ENCODE results near the gene IFNA6.
A peak's percentile ranks its signal among the peaks of the same experiment; 100 is the strongest.

The IFNA6 gene

DNA sequence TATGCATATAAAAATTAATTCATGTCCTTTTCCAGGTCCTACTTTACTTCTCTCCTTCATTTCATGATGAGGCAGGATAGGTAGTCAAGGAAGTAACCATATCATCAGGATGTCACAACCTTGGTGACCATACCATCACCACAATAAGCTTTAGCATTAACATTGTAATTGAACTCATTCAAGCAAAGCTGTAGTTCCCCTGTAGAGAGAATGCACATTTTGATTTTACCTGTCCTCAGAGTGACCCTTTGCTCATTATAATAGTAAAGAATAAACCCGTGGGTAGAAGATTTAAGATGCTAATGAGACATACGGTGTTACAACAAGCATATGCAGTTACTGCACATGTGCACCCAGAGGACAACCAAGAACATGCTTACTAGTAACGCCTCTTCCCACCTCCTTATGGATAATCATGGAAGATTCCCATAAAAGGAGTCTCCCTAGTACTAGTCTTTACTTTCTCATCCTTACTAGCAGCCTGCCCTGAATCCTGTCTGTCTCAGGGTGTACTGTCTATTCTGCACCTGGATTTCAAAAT is 2.2 kb downstream of the IFNA6 start:
- in situ Hi-C loops (cut with MboI; ENCODE audit: low sequenced_read_pairs, unreplicated experiment): no loop called here
- DNase-seq (ENCODE audit: low spot score): no peak
- TF ChIP-seq, protein P1, sequence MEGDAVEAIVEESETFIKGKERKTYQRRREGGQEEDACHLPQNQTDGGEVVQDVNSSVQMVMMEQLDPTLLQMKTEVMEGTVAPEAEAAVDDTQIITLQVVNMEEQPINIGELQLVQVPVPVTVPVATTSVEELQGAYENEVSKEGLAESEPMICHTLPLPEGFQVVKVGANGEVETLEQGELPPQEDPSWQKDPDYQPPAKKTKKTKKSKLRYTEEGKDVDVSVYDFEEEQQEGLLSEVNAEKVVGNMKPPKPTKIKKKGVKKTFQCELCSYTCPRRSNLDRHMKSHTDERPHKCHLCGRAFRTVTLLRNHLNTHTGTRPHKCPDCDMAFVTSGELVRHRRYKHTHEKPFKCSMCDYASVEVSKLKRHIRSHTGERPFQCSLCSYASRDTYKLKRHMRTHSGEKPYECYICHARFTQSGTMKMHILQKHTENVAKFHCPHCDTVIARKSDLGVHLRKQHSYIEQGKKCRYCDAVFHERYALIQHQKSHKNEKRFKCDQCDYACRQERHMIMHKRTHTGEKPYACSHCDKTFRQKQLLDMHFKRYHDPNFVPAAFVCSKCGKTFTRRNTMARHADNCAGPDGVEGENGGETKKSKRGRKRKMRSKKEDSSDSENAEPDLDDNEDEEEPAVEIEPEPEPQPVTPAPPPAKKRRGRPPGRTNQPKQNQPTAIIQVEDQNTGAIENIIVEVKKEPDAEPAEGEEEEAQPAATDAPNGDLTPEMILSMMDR (IDR thresholded peaks at IDR 0.05; ENCODE audit: borderline replicate concordance, control extremely low read depth, extremely low read depth, insufficient read depth, missing control alignments): no peak

DNA sequence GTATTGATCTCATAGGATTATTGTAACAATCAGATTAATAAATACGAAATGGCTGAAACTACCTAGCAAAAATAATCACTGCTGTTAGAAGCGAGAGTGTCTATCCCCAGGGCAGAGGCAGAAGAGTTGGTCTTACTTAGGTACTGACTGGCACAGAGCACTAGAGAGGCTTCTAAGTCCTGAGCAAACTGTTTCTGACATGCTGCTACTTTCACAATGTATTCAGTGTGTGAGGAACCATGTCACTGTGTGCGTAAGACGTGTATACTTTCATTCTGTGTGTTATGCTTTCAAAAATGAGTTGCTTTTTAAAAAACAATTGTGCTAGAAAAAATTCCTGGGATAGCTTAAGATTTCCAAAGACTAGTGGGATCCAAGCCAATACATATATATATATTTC is 10.0 kb downstream of the IFNA6 start:
- in situ Hi-C loops (cut with MboI; ENCODE audit: low sequenced_read_pairs, unreplicated experiment): no loop called here
- no peak for DNase-seq (ENCODE audit: low spot score)
- TF ChIP-seq, protein P1 (IDR thresholded peaks at IDR 0.05; ENCODE audit: borderline replicate concordance, control extremely low read depth, extremely low read depth, insufficient read depth, missing control alignments): no peak

DNA sequence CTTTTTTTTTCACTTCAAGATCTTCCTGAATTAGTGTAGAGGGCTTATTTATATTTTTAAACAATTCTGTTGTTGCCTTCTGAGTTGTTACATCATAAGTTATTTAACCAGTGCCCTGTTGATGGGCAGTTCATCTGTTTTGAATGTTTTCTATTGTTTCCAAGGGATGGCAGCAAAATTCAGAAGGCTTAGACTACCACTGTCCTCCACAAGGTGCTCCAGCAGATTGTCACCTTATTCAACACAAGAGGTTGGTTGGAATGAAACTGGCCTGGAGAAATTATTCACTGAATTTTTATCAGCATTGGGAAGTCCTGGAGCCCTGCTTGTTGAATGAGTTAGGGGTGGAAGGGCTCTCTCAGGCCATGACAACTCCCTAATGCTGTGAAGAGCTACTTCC is 14.2 kb downstream of the IFNA6 start:
- no peak for DNase-seq (ENCODE audit: low spot score)
- TF ChIP-seq, protein P1 (IDR thresholded peaks at IDR 0.05; ENCODE audit: borderline replicate concordance, control extremely low read depth, extremely low read depth, insufficient read depth, missing control alignments): no peak
- in situ Hi-C loops (cut with MboI; ENCODE audit: low sequenced_read_pairs, unreplicated experiment): no loop called here

DNA sequence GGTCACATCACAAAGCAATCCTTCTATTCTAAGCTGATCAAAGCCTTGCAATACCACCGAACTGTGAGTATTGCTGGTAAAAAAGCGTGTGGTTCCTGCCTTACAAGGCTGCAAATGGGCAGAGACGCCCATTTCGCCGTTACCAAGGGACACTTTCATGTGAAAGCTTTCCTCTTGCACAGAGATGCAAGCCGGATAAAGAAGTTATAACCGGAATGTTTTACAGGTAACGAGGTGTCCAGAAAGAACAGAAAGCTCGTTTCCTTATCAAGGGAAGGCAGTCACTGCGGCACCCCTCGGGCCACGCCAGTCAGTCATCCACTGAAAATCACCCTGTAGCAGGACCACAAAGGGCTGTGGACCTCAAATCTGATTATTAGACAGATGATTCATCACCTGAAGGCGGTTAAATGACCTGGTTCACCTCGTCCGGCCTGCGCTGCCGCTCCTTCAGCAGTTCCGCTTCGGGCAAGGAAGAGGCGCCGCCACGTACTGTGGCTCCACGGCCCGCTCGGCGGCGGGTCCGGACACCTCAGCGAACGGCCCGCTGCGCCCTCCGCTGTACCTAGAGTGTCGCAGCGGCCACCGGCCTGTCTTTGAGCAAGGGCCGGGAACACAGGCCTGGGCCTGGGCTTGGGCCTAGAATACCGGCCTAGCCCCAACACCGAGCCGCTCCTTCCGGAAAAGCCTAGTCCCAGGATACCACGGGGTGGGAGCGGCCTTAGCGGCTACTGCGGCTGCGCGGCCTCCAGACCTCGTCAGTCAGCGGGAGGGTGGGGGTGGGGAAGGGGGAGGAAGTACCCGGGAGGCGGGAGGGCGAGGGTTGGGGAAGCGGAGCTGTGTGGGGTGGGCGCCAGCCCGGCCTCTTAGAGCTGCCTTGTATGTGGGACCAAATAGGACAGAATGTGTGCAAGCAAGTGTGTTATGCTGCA is 15.7 kb downstream of the IFNA6 start, which contains the start of gene KLHL9:
Gene KLHL9, minus strand, starts transcription at position 704 of the 932 bp plus-strand sequence. Its CDS starts 545 bp downstream, at position 159.
- peak; percentile 93 for DNase-seq (ENCODE audit: low spot score)
- TF ChIP-seq, protein P1 (IDR thresholded peaks at IDR 0.05; ENCODE audit: borderline replicate concordance, control extremely low read depth, extremely low read depth, insufficient read depth, missing control alignments): no peak
- in situ Hi-C loops (cut with MboI; ENCODE audit: low sequenced_read_pairs, unreplicated experiment): no loop called here

DNA sequence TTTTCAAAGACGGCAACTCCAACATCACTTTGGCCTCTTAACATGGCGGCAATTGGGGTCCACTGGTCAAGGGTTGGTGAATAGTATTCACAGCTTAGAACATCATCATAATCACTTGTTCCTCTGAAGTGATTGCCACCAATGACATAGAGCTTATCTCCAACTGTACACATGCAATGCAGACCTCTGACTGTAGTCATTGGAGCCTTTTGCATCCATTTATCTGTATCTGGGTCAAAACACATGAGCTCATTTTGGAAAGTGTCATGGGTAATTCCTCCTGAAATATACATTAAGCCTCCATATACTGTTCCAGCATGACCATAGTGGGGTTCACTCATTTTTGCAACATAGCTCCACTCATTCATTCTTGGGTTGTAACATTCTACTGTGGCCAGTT is 17.5 kb downstream of the IFNA6 start:
- TF ChIP-seq, protein P1 (IDR thresholded peaks at IDR 0.05; ENCODE audit: borderline replicate concordance, control extremely low read depth, extremely low read depth, insufficient read depth, missing control alignments): no peak
- in situ Hi-C loops (cut with MboI; ENCODE audit: low sequenced_read_pairs, unreplicated experiment): no loop called here
- DNase-seq (ENCODE audit: low spot score): no peak

DNA sequence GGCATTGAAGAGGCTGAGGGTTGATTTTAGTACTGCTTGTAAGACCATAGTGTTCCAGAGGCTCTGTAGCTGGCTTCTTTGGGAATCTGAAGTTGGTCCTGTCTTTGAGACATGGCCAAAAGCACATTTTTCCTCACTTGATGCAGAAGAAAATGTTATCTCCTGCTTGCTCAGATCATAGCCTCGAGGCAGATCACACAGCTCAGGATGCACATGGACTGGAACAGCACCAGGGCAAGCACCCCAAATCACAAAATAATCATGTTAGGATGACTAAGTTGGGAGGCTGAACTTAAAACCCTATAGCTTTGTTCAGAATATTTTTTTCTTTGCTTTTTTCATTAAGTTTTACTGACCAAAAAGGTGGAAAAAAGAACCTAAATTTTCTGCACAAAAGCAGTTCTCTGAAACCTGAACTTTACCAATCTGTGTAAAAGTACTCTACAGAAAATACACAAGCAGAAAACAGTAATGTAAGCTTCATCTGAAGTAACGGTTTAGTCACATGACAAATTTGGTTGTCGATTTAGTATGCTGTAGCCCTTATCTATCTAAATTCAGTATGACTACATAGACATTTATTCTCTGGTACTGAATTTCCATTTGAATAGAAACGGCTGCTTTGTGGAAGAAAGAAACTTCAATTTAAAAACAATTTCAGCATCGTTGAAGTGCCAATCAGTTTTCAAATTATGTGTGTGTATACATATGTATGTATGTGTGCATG is 18.8 kb downstream of the IFNA6 start:
- DNase-seq (ENCODE audit: low spot score): no peak
- in situ Hi-C loops (cut with MboI; ENCODE audit: low sequenced_read_pairs, unreplicated experiment): no loop called here
- TF ChIP-seq, protein P1 (IDR thresholded peaks at IDR 0.05; ENCODE audit: borderline replicate concordance, control extremely low read depth, extremely low read depth, insufficient read depth, missing control alignments): no peak
